ENCODE measurements around the gene SFRP2. TPM values are rescaled to one million over a fixed set of nuclear protein-coding genes. Genes with fewer than 3 reads are reported as not detected.

SFRP2 gene, protein sequence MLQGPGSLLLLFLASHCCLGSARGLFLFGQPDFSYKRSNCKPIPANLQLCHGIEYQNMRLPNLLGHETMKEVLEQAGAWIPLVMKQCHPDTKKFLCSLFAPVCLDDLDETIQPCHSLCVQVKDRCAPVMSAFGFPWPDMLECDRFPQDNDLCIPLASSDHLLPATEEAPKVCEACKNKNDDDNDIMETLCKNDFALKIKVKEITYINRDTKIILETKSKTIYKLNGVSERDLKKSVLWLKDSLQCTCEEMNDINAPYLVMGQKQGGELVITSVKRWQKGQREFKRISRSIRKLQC
- total RNA-seq: not detected in 2 replicates

GRCh38 chr4:153788413-153789276, at the start of gene SFRP2:
TSS of gene SFRP2 (minus strand) at chr4:153789083. CDS start at chr4:153788835, 248 bp downstream.

DNA sequence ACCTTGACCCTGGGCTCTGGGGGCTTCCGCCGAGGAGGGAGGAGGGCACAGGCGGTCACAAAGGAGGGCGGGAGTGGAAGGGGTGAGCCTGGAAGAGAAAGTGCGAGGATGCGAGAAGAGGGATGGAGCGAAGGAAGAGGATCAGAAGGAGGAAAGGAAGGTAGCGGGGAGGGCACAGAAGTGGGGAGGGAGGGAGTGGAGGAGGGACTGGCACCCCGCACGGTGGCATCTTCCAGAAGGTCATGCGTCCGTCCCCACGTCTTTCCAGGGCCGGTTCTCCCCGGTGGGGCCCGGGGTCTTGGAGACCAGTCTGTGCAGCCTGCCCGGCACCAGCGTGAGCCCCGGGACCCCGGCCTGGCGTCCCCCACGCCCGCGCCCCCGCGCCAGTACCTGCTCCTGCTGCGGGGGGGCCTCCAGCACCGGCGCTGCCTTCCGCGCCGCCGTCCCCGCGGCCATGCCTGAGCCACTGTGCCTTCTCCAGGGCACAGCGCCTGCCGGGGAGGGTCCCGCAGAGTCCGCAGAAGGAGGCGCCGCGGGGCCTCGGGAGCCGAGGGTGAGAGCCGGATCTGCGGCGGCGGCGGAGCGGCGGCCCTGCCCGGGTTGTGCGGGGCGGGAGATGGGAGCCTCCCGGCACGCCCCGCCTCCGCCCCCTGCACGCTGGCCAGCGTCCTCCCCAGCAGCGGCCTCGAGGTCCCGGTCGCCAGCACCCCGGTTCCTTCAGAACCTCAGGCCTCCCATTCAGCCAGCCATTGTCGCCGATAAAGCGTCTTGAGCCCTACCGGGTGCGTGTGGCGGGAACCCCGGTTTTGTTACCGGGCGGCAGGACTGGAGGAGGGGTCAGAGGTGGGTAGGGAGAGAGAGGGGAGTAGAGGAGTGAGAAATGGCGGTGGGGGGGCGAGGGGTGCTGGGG, 29.2 kb downstream of the SFRP2 start, which contains the start of gene RNF175:
TSS of gene RNF175 (minus strand) at position 618 of the 910 bp plus-strand sequence. CDS start at position 456, 162 bp downstream.

Other genes with a start within 250 kb of the SFRP2 start
- gene TLR2, start 104.8 kb downstream of the SFRP2 start, total RNA-seq: 0.85 TPM in 1 of 2 replicates, not detected in the other
- gene RNF175, start 29.1 kb downstream of the SFRP2 start, total RNA-seq: not detected in 2 replicates

Measured in regular cardiac myocyte (primary cell).